Activated naive CD4-positive, alpha-beta T cell treated with anti-CD3 and anti-CD28 coated beads for 36 hours (primary cell): Measurements from ENCODE around the gene TRPC5OS. TPM values are rescaled to one million over a fixed set of nuclear protein-coding genes. Genes with fewer than 3 reads are reported as not detected.

ENCODE experiments used
- CTCF ChIA-PET: fragments of 350-600 bp; sonication (Branson Sonifier 250); formaldehyde crosslinking; loops from one replicate; lab custom pipeline; 2021; ENCODE audit warnings: antibody characterized with exemption; lab: Charles Lee
- DNase-seq: peaks from one replicate; pipeline ENCODE4 v3.0.0-alpha.2; 2020
- H3K27ac Mint-ChIP-seq: one replicate; pipeline ENCODE4 v1.8.0; 2021; ENCODE audit warnings: mild to moderate bottlenecking, mixed read lengths
- H3K27me3 Mint-ChIP-seq: one replicate; pipeline ENCODE4 v1.8.0; 2021; ENCODE audit warnings: low read depth, mixed read lengths
- H3K36me3 Mint-ChIP-seq: one replicate; pipeline ENCODE4 v1.8.0; 2021; ENCODE audit warnings: low read depth, mixed read lengths
- H3K4me1 Mint-ChIP-seq: one replicate; pipeline ENCODE4 v1.8.0; 2021; ENCODE audit warnings: low read depth, mixed read lengths
- H3K4me3 Mint-ChIP-seq: one replicate; pipeline ENCODE4 v1.8.0; 2021; ENCODE audit warnings: mild to moderate bottlenecking, moderate library complexity, mixed read lengths
- H3K9me3 Mint-ChIP-seq: one replicate; pipeline ENCODE4 v1.8.0; 2021; ENCODE audit warnings: mixed read lengths
- intact Hi-C: fragments of 100-400 bp; cut with micrococcal nuclease; formaldehyde crosslinking; loops from one replicate; pipeline ENCODE4 v1.15.1; 2023
- total RNA-seq, 2 experiments: library from RNA; stranded (reverse); gene quantifications; one replicate each; pipeline ENCODE4 v1.2.3, GENCODE V29; 2021

TRPC5OS gene
- not detected for total RNA-seq

- H3K4me3 Mint-ChIP-seq: no peak within 1 kb of the TSS
- H3K27ac Mint-ChIP-seq: no peak within 1 kb of the TSS
Observed at GRCh38 chrX:111875881-111876280, at the start of gene TRPC5OS. Gene TRPC5OS, plus strand, starts transcription at chrX:111876181. Its CDS starts 25,669 bp downstream, at chrX:111901850.

DNA sequence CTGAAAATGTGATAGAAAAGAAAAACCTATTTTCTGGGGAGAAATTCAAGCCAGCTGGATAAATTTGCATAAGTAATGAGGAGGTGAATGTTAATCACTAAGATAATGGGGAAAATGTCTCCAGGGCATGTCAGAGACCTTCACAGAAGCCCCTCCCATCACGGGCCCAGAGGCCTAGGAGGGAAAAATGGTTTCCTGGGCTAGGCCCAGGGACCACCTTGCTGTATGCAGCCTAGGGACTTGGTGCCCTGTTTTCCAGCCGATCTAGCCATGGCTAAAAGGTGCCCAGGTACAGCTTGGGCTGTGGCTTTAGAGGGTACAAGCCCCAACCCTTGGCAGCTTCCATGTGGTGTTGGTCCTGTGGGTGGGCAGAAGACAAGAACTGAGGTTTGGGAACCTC is 46.6 kb upstream of the TRPC5OS start:
- CTCF ChIA-PET: no interaction called here

More at GRCh38 chrX:111875881-111876280, at the start of gene TRPC5OS:
- Mint-ChIP-seq H3K9me3 (no peaks in the 10 kb centered on the region), H3K36me3 (no peaks in the 10 kb centered on the region), H3K4me1 (no peaks in the 10 kb centered on the region), H3K27me3 (no peaks in the 10 kb centered on the region)
- no peak for DNase-seq
- intact Hi-C loops: no loop called here
- CTCF ChIA-PET: no interaction called here

DNA sequence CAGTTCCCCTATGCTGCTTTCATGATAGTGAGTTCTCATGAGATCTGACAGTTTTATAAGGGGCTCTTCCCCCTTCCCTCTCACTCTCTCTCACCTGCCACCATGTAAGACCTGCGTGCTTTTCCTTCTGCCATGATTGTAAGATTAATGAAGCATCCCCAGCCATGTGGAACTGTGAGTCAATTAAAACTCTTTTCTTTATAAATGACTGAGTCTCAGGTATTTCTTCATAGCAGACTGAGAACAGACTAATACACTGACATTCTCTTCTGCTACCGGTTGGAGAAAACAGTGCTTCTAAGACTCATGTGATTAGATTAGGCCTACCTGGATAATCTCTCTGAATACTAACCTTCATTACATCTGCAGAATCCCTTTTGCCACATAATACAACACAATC is 45.4 kb upstream of the TRPC5OS start:
- CTCF ChIA-PET: no interaction called here
- Mint-ChIP-seq H3K27ac (no peak overlapping the region), H3K36me3 (no peaks in the 10 kb centered on the region), H3K9me3 (no peaks in the 10 kb centered on the region), H3K27me3 (no peaks in the 10 kb centered on the region), H3K4me3 (no peak overlapping the region), H3K4me1 (no peaks in the 10 kb centered on the region)
- no peak for DNase-seq
- intact Hi-C loops: no loop called here

More for the DNA sequence above, 46.6 kb upstream of the TRPC5OS start:
- intact Hi-C loops: no loop called here
- no peaks in the 10 kb centered on the region for H3K4me1 Mint-ChIP-seq
- no peak for DNase-seq
- no peak overlapping the region for H3K4me3 Mint-ChIP-seq
- H3K27ac Mint-ChIP-seq: no peak overlapping the region
- no peaks in the 10 kb centered on the region for H3K9me3 Mint-ChIP-seq
- no peaks in the 10 kb centered on the region for H3K27me3 Mint-ChIP-seq
- H3K36me3 Mint-ChIP-seq: no peaks in the 10 kb centered on the region

- no peaks in the 10 kb centered on the region for H3K36me3 Mint-ChIP-seq
- CTCF ChIA-PET: no interaction called here
Observed at GRCh38 chrX:111831343-111831742, 44.6 kb upstream of the TRPC5OS start.

DNA sequence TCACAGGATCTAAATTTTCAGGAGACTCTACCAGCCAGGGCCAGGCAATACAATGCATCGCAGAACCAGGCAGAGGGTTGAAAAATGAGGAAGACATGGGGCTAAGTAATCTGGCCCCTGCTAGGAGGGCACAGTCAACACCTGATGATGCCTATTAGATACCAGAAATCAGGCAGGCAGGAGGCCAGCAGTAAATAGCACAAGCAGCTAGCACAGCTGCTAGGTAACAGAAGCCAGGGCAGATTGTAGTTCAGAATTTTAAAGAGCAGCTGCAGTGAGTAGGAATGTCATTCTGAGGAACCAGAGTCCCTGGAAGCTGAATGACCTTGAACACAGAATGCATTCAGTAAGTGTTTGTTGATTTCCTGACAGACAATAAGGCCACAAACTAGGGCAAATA is 38.8 kb upstream of the TRPC5OS start:
- Mint-ChIP-seq H3K4me1 (no peaks in the 10 kb centered on the region), H3K27ac (no peak overlapping the region), H3K27me3 (peaks cover 2% of the 10 kb centered on the region), H3K4me3 (no peak overlapping the region), H3K9me3 (no peaks in the 10 kb centered on the region), H3K36me3 (no peaks in the 10 kb centered on the region)
- intact Hi-C loops: no loop called here
- CTCF ChIA-PET: no interaction called here
- no peak for DNase-seq

More at GRCh38 chrX:111831343-111831742, 44.6 kb upstream of the TRPC5OS start:
- no peaks in the 10 kb centered on the region for H3K27me3 Mint-ChIP-seq
- H3K4me1 Mint-ChIP-seq: no peaks in the 10 kb centered on the region
- no peak for DNase-seq
- intact Hi-C loops: no loop called here
- no peak overlapping the region for H3K4me3 Mint-ChIP-seq
- no peaks in the 10 kb centered on the region for H3K9me3 Mint-ChIP-seq
- no peak overlapping the region for H3K27ac Mint-ChIP-seq

DNA sequence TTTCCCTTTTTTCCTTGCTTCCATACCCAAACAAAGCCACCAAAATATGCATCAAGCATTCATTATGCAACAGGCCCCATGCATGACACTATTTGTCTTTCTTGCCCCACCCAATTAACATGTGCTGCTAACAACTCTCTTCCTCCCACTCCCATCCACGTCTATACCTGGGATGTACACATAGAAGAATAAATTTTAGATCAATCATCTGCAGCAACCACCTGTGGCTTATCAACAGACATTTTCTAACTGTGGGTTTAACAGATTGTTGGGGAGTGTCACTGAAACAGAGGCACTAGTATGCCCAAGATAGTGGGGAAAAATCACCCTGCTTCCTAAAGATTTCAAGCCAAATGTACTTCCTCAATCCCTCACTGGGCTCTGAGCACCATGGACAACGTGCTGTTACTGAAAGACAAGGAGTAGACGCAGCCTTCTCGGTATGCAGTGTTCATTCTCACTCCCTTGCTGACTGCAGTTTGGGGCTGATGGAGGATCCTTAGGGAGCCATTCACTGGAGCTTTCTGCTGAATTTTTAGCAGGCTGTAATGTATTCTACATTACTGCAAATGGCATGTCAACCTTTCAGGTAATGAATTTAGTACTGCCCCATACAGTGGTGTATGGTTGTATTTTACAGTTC is 28.4 kb upstream of the TRPC5OS start:
- H3K36me3 Mint-ChIP-seq: no peaks in the 10 kb centered on the region
- H3K27ac Mint-ChIP-seq: no peak overlapping the region
- intact Hi-C loops: no loop called here
- CTCF ChIA-PET: no interaction called here
- H3K4me1 Mint-ChIP-seq: no peaks in the 10 kb centered on the region
- H3K9me3 Mint-ChIP-seq: no peaks in the 10 kb centered on the region
- DNase-seq: no peak
- peaks cover 6% of the 10 kb centered on the region for H3K27me3 Mint-ChIP-seq
- H3K4me3 Mint-ChIP-seq: no peak overlapping the region

DNA sequence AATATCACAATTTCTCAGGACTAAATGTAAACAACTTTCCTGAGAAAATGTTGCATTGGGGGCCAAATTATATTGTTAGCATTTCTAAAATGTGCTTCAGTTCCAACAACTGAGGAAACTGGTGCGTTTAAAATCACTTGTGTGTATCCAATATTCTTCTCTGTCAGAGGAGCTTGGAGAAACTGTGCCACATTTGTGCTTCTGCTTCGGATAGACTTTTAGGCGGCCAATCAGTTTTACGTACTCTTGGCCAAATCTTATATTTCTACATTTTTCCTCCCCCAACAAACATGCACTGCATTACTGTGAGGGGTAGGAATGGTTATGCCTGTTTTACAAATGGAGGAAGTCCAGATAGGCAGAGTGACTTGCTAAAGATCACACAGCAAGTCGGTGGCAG is 27.4 kb upstream of the TRPC5OS start:
- Mint-ChIP-seq H3K27ac (no peak overlapping the region), H3K9me3 (no peaks in the 10 kb centered on the region), H3K4me3 (no peak overlapping the region), H3K27me3 (peaks cover 6% of the 10 kb centered on the region), H3K36me3 (no peaks in the 10 kb centered on the region), H3K4me1 (no peaks in the 10 kb centered on the region)
- intact Hi-C loops: no loop called here
- CTCF ChIA-PET: no interaction called here
- DNase-seq: no peak

- Mint-ChIP-seq H3K9me3 (no peaks in the 10 kb centered on the region), H3K4me1 (no peaks in the 10 kb centered on the region), H3K4me3 (no peak overlapping the region), H3K36me3 (no peaks in the 10 kb centered on the region), H3K27ac (no peak overlapping the region), H3K27me3 (peaks cover 6% of the 10 kb centered on the region)
- intact Hi-C loops: no loop called here
- DNase-seq: no peak
- CTCF ChIA-PET: no interaction called here
Observed at GRCh38 chrX:111850975-111851374, 25.0 kb upstream of the TRPC5OS start.

DNA sequence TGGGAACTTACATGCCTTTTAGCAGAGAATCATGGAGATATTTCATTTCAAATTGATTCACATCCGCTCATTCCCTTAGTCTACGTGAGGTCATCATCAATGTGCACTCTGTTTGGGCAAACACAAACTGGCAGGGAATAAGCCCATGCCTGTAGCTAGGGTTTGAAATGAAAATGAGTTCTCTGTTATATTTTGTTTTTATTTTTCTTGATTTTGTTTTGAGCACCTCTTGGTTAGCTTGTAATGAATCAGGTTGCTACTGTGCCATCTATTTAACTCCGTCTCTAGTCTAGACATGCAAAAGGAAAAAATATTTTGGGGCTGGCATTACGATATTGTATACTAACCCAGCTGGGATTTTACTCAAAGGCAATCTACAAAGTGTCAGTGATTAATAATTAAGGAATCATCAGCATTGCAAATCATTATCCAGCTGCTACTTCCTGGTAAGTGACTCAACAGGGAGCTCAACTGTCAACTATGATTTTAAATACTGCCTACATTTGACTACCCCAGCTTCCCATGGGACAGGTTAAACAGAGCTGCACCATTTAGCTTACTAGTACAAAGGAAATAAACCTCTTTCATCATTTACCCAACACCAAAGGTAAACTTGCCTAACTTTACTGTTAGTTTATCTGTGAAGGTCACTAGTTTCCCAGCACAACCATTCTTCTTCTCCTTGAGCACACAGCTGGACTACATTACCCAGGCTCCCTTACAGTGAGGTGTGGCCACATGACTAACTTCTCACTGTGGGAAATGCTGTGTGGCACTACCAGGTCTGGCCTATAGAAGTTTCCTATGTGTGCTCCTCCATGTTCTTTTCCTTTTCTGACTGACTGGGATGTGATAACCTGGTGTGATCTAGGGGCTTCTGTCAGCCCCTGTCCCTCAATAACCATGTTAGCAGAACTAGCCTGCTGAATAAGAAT is 21.2 kb upstream of the TRPC5OS start:
- Mint-ChIP-seq H3K9me3 (no peaks in the 10 kb centered on the region), H3K4me1 (no peaks in the 10 kb centered on the region), H3K4me3 (no peak overlapping the region), H3K27ac (no peak overlapping the region), H3K36me3 (no peaks in the 10 kb centered on the region), H3K27me3 (no peaks in the 10 kb centered on the region)
- DNase-seq: no peak
- intact Hi-C loops: no loop called here
- CTCF ChIA-PET: interaction anchor here (1.3 kb wide), 1 partner anchor 15 kb away, joined by 4 read pairs; no protein-coding TSS in a partner anchor

- intact Hi-C loops: no loop called here
- Mint-ChIP-seq H3K9me3 (no peaks in the 10 kb centered on the region), H3K4me1 (no peaks in the 10 kb centered on the region), H3K36me3 (no peaks in the 10 kb centered on the region), H3K27me3 (no peaks in the 10 kb centered on the region), H3K4me3 (no peak overlapping the region), H3K27ac (no peak overlapping the region)
- CTCF ChIA-PET: no interaction called here
- DNase-seq: no peak
Observed at GRCh38 chrX:111857534-111858060, 18.4 kb upstream of the TRPC5OS start.

- H3K36me3 Mint-ChIP-seq: no peaks in the 10 kb centered on the region
- no peak overlapping the region for H3K27ac Mint-ChIP-seq
- H3K9me3 Mint-ChIP-seq: no peaks in the 10 kb centered on the region
- no peaks in the 10 kb centered on the region for H3K27me3 Mint-ChIP-seq
- H3K4me3 Mint-ChIP-seq: no peak overlapping the region
- no peak for DNase-seq
- intact Hi-C loops: no loop called here
- CTCF ChIA-PET: no interaction called here
- H3K4me1 Mint-ChIP-seq: no peaks in the 10 kb centered on the region
Observed at GRCh38 chrX:111861605-111862004, 14.4 kb upstream of the TRPC5OS start.

GRCh38 chrX:111867236-111867635 is 8.7 kb upstream of the TRPC5OS start:
- no peaks in the 10 kb centered on the region for H3K36me3 Mint-ChIP-seq
- no peak overlapping the region for H3K27ac Mint-ChIP-seq
- H3K27me3 Mint-ChIP-seq: peaks cover 4% of the 10 kb centered on the region
- intact Hi-C loops: loop anchor here (5.0 kb wide), 1 partner anchor 865 kb away; no protein-coding TSS in a partner anchor
- CTCF ChIA-PET: no interaction called here
- no peak for DNase-seq
- no peaks in the 10 kb centered on the region for H3K9me3 Mint-ChIP-seq
- H3K4me1 Mint-ChIP-seq: peaks cover 5% of the 10 kb centered on the region
- no peak overlapping the region for H3K4me3 Mint-ChIP-seq
